AG04449 (cell line): ENCODE data around the gene KANSL1.
"Not testable (repeated sequence)": the region's sequence is repeated elsewhere in the genome, so short reads cannot be mapped to it uniquely, and the experiment has no call there.

Experiments used
- CTCF ChIA-PET: fragments of 350-600 bp; formaldehyde crosslinking; extraction: SDS; loops from one replicate; lab custom pipeline; 2021; ENCODE audit warnings: antibody characterized with exemption; lab: Yijun Ruan, JAX
- POLR2A ChIA-PET: fragments of 400-600, 350-600 bp; formaldehyde crosslinking; extraction: SDS; loops from one replicate; lab custom pipeline; 2020; ENCODE audit warnings: antibody characterized with exemption, inconsistent platforms; lab: Yijun Ruan, JAX
- DNase-seq: peaks from one replicate; pipeline ENCODE4 v3.0.0-alpha.2; 2010; ENCODE audit warnings: low read depth, low spot score
- H3K4me3 ChIP-seq: 2 replicates; pipeline ENCODE4 v1.5.1; 2011; ENCODE audit warnings: low read depth, mild to moderate bottlenecking, control low read depth, low read length
- CTCF ChIP-seq: IDR thresholded peaks from one replicate; pipeline ENCODE4 v1.5.1; 2011; ENCODE audit warnings: mild to moderate bottlenecking, moderate library complexity, low read length, control low read depth, inconsistent platforms; ENCODE audit not compliant: insufficient read depth; ENCODE audit errors: missing control alignments

KANSL1 gene

DNA sequence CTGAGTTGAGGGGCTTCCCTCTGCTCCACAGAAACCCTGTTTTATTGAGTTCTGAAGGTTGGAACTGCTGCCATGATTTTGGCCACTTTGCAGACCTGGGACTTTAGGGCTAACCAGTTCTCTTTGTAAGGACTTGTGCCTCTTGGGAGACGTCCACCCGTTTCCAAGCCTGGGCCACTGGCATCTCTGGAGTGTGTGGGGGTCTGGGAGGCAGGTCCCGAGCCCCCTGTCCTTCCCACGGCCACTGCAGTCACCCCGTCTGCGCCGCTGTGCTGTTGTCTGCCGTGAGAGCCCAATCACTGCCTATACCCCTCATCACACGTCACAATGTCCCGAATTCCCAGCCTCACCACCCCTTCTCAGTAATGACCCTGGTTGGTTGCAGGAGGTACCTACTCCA lies 168.2 kb downstream of the KANSL1 start:
- TF ChIP-seq CTCF, result no peak
- no peak for DNase-seq
- ChIA-PET CTCF (no interaction called here), POLR2A (no interaction called here)
- H3K4me3 ChIP-seq, result no peak overlapping the region

GRCh38 chr17:46024590-46024989 lies 168.6 kb downstream of the KANSL1 start:
- no peak overlapping the region for H3K4me3 ChIP-seq
- no peak for TF ChIP-seq CTCF
- no peak for DNase-seq
- CTCF ChIA-PET, result no interaction called here
- POLR2A ChIA-PET, result no interaction called here

DNA sequence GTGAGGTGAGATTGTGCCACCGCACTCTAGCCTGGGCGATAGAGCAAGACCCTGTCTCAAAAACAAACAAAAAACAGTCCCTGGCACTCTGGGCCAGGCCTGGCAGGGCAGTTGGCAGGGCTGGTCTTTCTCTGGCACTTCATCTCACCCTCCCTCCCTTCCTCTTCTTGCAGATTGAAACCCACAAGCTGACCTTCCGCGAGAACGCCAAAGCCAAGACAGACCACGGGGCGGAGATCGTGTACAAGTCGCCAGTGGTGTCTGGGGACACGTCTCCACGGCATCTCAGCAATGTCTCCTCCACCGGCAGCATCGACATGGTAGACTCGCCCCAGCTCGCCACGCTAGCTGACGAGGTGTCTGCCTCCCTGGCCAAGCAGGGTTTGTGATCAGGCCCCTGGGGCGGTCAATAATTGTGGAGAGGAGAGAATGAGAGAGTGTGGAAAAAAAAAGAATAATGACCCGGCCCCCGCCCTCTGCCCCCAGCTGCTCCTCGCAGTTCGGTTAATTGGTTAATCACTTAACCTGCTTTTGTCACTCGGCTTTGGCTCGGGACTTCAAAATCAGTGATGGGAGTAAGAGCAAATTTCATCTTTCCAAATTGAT lies 169.3 kb downstream of the KANSL1 start:
- DNase-seq, result no peak
- POLR2A ChIA-PET, result no interaction called here
- CTCF ChIA-PET, result interaction anchor here (0.8 to 1.5 kb wide), 2 partner anchors 20 to 169 kb away, joined by 3 to 4 read pairs; partner anchors contain the start of gene KANSL1
- TF ChIP-seq CTCF, result no peak
- H3K4me3 ChIP-seq, result no peak overlapping the region

DNA sequence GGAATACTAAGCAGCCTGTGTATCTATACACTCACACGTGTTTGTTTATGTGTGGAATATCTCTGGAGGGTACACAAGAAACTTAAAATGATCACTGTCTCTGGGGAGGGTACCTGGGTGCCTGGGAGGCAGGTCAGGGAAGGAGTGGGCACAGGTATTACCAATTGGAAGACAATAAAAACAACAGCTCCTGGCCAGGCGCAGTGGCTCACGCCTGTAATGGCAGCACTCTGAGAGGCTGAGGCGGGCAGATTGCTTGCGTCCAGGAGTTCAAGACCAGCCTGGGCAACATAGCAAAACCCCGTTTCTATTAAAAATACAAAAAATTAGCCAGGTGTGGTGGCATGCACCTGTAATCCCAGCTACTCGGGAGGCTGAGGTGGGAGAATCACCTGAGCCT lies 169.9 kb downstream of the KANSL1 start:
- POLR2A ChIA-PET, H3K4me3 ChIP-seq, DNase-seq: not testable (repeated sequence)
- CTCF ChIA-PET, result interaction anchor here (0.8 to 1.5 kb wide), 2 partner anchors 21 to 170 kb away, joined by 3 to 4 read pairs; partner anchors contain the start of gene KANSL1

GRCh38 chr17:46020998-46021397 lies 172.2 kb downstream of the KANSL1 start:
- no peak for TF ChIP-seq CTCF
- ChIA-PET POLR2A (no interaction called here), CTCF (interaction anchor here (0.6 to 1.9 kb wide), 5 partner anchors 8 to 172 kb away, joined by 3 to 6 read pairs (median 5); partner anchors contain the start of gene KANSL1)
- no peak for DNase-seq
- no peak overlapping the region for H3K4me3 ChIP-seq

DNA sequence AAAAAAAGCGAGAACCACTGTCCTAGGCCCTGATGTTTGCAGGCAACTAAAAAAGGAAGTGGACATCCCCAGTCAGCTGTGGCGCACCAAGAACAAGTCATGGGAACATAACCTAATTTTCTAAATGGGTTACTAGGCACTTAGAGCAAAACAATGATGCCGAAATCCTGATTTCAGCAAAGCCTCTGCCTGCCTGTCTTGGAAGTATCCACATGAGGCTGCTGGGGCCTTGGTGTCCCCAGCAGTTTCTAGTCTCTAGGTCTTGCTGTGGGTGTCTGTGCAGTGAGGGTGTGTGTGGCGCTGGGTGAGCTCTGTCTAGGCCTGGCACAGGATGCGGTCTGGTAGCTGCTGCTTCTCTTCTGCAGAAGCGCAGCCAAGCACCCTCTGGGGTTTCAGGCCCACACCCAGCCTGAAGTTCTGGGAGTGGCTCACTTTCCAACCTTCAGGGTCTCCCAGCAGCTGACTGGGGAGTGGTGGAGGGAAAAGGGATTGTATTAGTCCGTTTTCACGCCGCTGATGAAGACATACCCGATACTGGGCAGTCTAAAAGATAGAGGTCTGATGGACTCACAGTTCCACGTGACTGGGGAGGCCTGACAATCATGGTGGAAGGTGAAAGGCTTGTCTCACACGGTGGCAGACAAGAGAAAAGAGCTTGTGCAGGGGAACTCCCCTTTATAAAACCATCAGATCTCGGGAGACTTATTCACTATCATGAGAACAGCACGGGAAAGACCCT lies 173.0 kb downstream of the KANSL1 start:
- ChIA-PET POLR2A (no interaction called here), CTCF (interaction anchor here (1.5 to 1.9 kb wide), 3 partner anchors 12 to 193 kb away, joined by 4 to 6 read pairs (median 5); no protein-coding TSS in a partner anchor)
- H3K4me3 ChIP-seq, result no peak overlapping the region
- no peak for DNase-seq
- no peak for TF ChIP-seq CTCF

DNA sequence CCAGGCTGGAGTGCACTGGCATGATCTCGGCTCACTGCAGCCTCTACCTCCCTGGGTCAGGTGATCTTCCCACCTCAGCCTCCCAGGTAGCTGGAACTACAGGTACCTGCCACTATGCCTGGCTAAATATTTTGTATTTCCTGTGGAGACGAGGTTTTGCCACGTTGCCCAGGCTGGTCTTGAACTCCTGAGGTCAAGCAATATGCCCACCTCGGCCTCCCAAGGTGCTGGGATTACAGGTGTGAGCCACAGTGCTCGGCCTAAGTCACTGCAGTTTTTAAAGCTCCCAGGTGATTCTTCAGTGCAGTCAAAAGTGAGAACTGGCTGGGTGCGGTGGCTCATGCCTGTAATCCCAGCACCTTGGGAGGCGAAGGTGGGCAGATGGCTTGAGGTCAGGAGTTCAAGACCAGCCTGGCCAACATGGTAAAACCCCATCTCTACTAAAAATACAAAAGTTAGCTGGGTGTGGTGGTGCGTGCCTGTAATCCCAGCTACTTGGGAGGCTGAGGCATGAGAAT lies 173.8 kb downstream of the KANSL1 start:
- POLR2A ChIA-PET, DNase-seq, H3K4me3 ChIP-seq: not testable (repeated sequence)
- CTCF ChIA-PET, result interaction anchor here (0.7 to 1.9 kb wide), 3 partner anchors 12 to 193 kb away, joined by 3 to 5 read pairs (median 4); no protein-coding TSS in a partner anchor
